HL-60/S4 treated with retinoic acid at 250 ng/mL for 4 days and 3 days (cell line): ENCODE results near the gene AKAP17A.
"Not testable (repeated sequence)": the region's sequence is repeated elsewhere in the genome, so short reads cannot be mapped to it uniquely, and the experiment has no call there.

Experiments
- in situ Hi-C: fragments of 300-500 bp; cut with MboI; formaldehyde crosslinking; loops from 2 replicates; pipeline ENCODE4 v1.7.0; 2022; ENCODE audit warnings: low sequenced_read_pairs

AKAP17A gene

GRCh38 chrX:1591102-1591862 lies at the start of gene AKAP17A:
AKAP17A (plus strand) TSS chrX:1591604; CDS start chrX:1593463, 1,859 bp downstream.
- in situ Hi-C loops = loop anchor here (25.0 kb wide), 1 partner anchor 129 kb away; the partner anchor contains the start of gene ASMTL

- in situ Hi-C loops = no loop called here
Measured at GRCh38 chrX:1542994-1543725, 48.2 kb upstream of the AKAP17A start.

GRCh38 chrX:1545776-1546408 lies 45.5 kb upstream of the AKAP17A start:
- in situ Hi-C loops = no loop called here

- in situ Hi-C loops = no loop called here
Measured at GRCh38 chrX:1546691-1547251, 44.6 kb upstream of the AKAP17A start.

- in situ Hi-C loops = no loop called here
Measured at GRCh38 chrX:1551959-1552546, 39.4 kb upstream of the AKAP17A start.

- in situ Hi-C loops = no loop called here
Measured at GRCh38 chrX:1554469-1555210, 36.8 kb upstream of the AKAP17A start.

GRCh38 chrX:1555370-1555769 lies 36.0 kb upstream of the AKAP17A start:
- in situ Hi-C loops = no loop called here

GRCh38 chrX:1557442-1557841 lies 34.0 kb upstream of the AKAP17A start:
- in situ Hi-C loops = not testable (repeated sequence)

GRCh38 chrX:1558761-1559468 lies 32.5 kb upstream of the AKAP17A start:
- in situ Hi-C loops = no loop called here

GRCh38 chrX:1561164-1561563 lies 30.2 kb upstream of the AKAP17A start:
- in situ Hi-C loops = no loop called here

GRCh38 chrX:1564077-1564476 lies 27.3 kb upstream of the AKAP17A start:
- in situ Hi-C loops = not testable (repeated sequence)

GRCh38 chrX:1564750-1565683 lies 26.4 kb upstream of the AKAP17A start:
- in situ Hi-C loops = no loop called here

GRCh38 chrX:1574181-1574580 lies 17.2 kb upstream of the AKAP17A start:
- in situ Hi-C loops = not testable (repeated sequence)

- in situ Hi-C loops = loop anchor here (25.0 kb wide), 1 partner anchor 114 kb away; the partner anchor contains the start of gene ASMTL
Measured at GRCh38 chrX:1576201-1576992, 15.0 kb upstream of the AKAP17A start.

- in situ Hi-C loops = loop anchor here (25.0 kb wide), 1 partner anchor 116 kb away; the partner anchor contains the start of gene ASMTL
Measured at GRCh38 chrX:1577845-1578244, 13.6 kb upstream of the AKAP17A start.

- in situ Hi-C loops = loop anchor here (25.0 kb wide), 1 partner anchor 116 kb away; the partner anchor contains the start of gene ASMTL
Measured at GRCh38 chrX:1578511-1579173, 12.8 kb upstream of the AKAP17A start.

GRCh38 chrX:1581132-1581531 lies 10.3 kb upstream of the AKAP17A start:
- in situ Hi-C loops = loop anchor here (25.0 kb wide), 1 partner anchor 119 kb away; the partner anchor contains the start of gene ASMTL
